Amniotic stem cell (primary cell): ENCODE results near the gene RSL24D1.
A peak's percentile ranks its signal among the peaks of the same experiment; 100 is the strongest.
"Not testable (repeated sequence)": the region's sequence is repeated elsewhere in the genome, so short reads cannot be mapped to it uniquely, and the experiment has no call there.

Experiments
- DNase-seq: peaks from one replicate; lab custom pipeline; 2025; lab: John Stamatoyannopoulos, UW

Gene RSL24D1

GRCh38 chr15:55204464-55204863 is 7.7 kb upstream of the RSL24D1 start:
- DNase-seq: no peak

- no peak for DNase-seq
Measured at GRCh38 chr15:55202206-55202605, 5.5 kb upstream of the RSL24D1 start.

GRCh38 chr15:55198706-55199105 is 2.0 kb upstream of the RSL24D1 start:
- no peak for DNase-seq

- no peak for DNase-seq
Measured at GRCh38 chr15:55197719-55198118, 978 bp upstream of the RSL24D1 start.

GRCh38 chr15:55197362-55197705 is 593 bp upstream of the RSL24D1 start:
- no peak for DNase-seq

- no peak for DNase-seq
Measured at GRCh38 chr15:55195996-55196395, 745 bp downstream of the RSL24D1 start.

- no peak for DNase-seq
Measured at GRCh38 chr15:55194256-55194655, 2.5 kb downstream of the RSL24D1 start.

GRCh38 chr15:55186331-55186730 is 10.4 kb downstream of the RSL24D1 start:
- no peak for DNase-seq

GRCh38 chr15:55183679-55184078 is 13.1 kb downstream of the RSL24D1 start:
- no peak for DNase-seq

- DNase-seq: no peak
Measured at GRCh38 chr15:55179141-55179540, 17.6 kb downstream of the RSL24D1 start.

- DNase-seq: no peak
Measured at GRCh38 chr15:55170361-55170760, 26.4 kb downstream of the RSL24D1 start.

- peak; percentile 16 for DNase-seq
Measured at GRCh38 chr15:55168350-55168974, 28.3 kb downstream of the RSL24D1 start.

GRCh38 chr15:55164284-55164683 is 32.5 kb downstream of the RSL24D1 start:
- no peak for DNase-seq

- DNase-seq: no peak
Measured at GRCh38 chr15:55151631-55152030, 45.1 kb downstream of the RSL24D1 start.

- not testable (repeated sequence) for DNase-seq
Measured at GRCh38 chr15:55143132-55143531, 53.6 kb downstream of the RSL24D1 start.

- no peak for DNase-seq
Measured at GRCh38 chr15:55133972-55134371, 62.8 kb downstream of the RSL24D1 start.

GRCh38 chr15:55132672-55133071 is 64.1 kb downstream of the RSL24D1 start:
- no peak for DNase-seq
